ENCODE measurements around the gene EXOC4.

Gene EXOC4

GRCh38 chr7:133510326-133511055 lies 257.6 kb downstream of the EXOC4 start:
- DNase-seq (ENCODE audit: low read depth, low spot score): no peak
- Histone ChIP-seq H3K9ac (ENCODE audit: insufficient read length, low read depth) (no peak overlapping the region), H3K4me1 (ENCODE audit: insufficient read depth, insufficient read length) (no peaks in the 10 kb centered on the region), H3K9me3 (ENCODE audit: insufficient read depth, low read length) (no peaks in the 10 kb centered on the region), H3K36me3 (ENCODE audit: insufficient read depth, insufficient read length, low read length) (no peaks in the 10 kb centered on the region), H3K4me3 (ENCODE audit: insufficient read length, low read depth) (no peak overlapping the region), H3K27me3 (ENCODE audit: insufficient read depth, insufficient read length) (no peaks in the 10 kb centered on the region)
- no peak for TF ChIP-seq ZNF274 (IDR thresholded peaks at IDR 0.05; ENCODE audit: low read depth, low read length)

- no peak overlapping the region for H3K9ac ChIP-seq (ENCODE audit: insufficient read length, low read depth)
- DNase-seq (ENCODE audit: low read depth, low spot score): no peak
- no peaks in the 10 kb centered on the region for H3K9me3 ChIP-seq (ENCODE audit: insufficient read depth, low read length)
- no peaks in the 10 kb centered on the region for H3K4me1 ChIP-seq (ENCODE audit: insufficient read depth, insufficient read length)
- TF ChIP-seq SUZ12 (IDR thresholded peaks at IDR 0.05; ENCODE audit: extremely low read depth, insufficient read depth, insufficient read length) (no peak), YY1 (IDR thresholded peaks at IDR 0.05; ENCODE audit: insufficient read depth, insufficient read length) (no peak), ZNF274 (IDR thresholded peaks at IDR 0.05; ENCODE audit: low read depth, low read length) (no peak)
- H3K4me3 ChIP-seq (ENCODE audit: insufficient read length, low read depth): no peak overlapping the region
- no peaks in the 10 kb centered on the region for H3K36me3 ChIP-seq (ENCODE audit: insufficient read depth, insufficient read length, low read length)
- H3K27me3 ChIP-seq (ENCODE audit: insufficient read depth, insufficient read length): no peaks in the 10 kb centered on the region
Measured at GRCh38 chr7:133511252-133511651, 258.4 kb downstream of the EXOC4 start.

- no peaks in the 10 kb centered on the region for H3K27me3 ChIP-seq (ENCODE audit: insufficient read depth, insufficient read length)
- DNase-seq (ENCODE audit: low read depth, low spot score): no peak
- TF ChIP-seq YY1 (IDR thresholded peaks at IDR 0.05; ENCODE audit: insufficient read depth, insufficient read length) (no peak), ZNF274 (IDR thresholded peaks at IDR 0.05; ENCODE audit: low read depth, low read length) (no peak), SUZ12 (IDR thresholded peaks at IDR 0.05; ENCODE audit: extremely low read depth, insufficient read depth, insufficient read length) (no peak)
- no peaks in the 10 kb centered on the region for H3K9me3 ChIP-seq (ENCODE audit: insufficient read depth, low read length)
- no peak overlapping the region for H3K4me3 ChIP-seq (ENCODE audit: insufficient read length, low read depth)
- H3K9ac ChIP-seq (ENCODE audit: insufficient read length, low read depth): no peak overlapping the region
- H3K36me3 ChIP-seq (ENCODE audit: insufficient read depth, insufficient read length, low read length): no peaks in the 10 kb centered on the region
- H3K4me1 ChIP-seq (ENCODE audit: insufficient read depth, insufficient read length): no peaks in the 10 kb centered on the region
Measured at GRCh38 chr7:133511708-133512107, 258.8 kb downstream of the EXOC4 start.

- Histone ChIP-seq H3K36me3 (ENCODE audit: insufficient read depth, insufficient read length, low read length) (no peaks in the 10 kb centered on the region), H3K4me3 (ENCODE audit: insufficient read length, low read depth) (no peak overlapping the region)
- no peak for DNase-seq (ENCODE audit: low read depth, low spot score)
Measured at GRCh38 chr7:133512560-133512959, 259.7 kb downstream of the EXOC4 start.

GRCh38 chr7:133513608-133514007 lies 260.7 kb downstream of the EXOC4 start:
- Histone ChIP-seq H3K9me3 (ENCODE audit: insufficient read depth, low read length) (no peaks in the 10 kb centered on the region), H3K9ac (ENCODE audit: insufficient read length, low read depth) (no peak overlapping the region), H3K4me3 (ENCODE audit: insufficient read length, low read depth) (no peak overlapping the region), H3K36me3 (ENCODE audit: insufficient read depth, insufficient read length, low read length) (no peaks in the 10 kb centered on the region), H3K4me1 (ENCODE audit: insufficient read depth, insufficient read length) (no peaks in the 10 kb centered on the region), H3K27me3 (ENCODE audit: insufficient read depth, insufficient read length) (no peaks in the 10 kb centered on the region)
- TF ChIP-seq SUZ12 (IDR thresholded peaks at IDR 0.05; ENCODE audit: extremely low read depth, insufficient read depth, insufficient read length): no peak
- TF ChIP-seq ZNF274 (IDR thresholded peaks at IDR 0.05; ENCODE audit: low read depth, low read length): no peak
- TF ChIP-seq YY1 (IDR thresholded peaks at IDR 0.05; ENCODE audit: insufficient read depth, insufficient read length): no peak
- DNase-seq (ENCODE audit: low read depth, low spot score): no peak

More at GRCh38 chr7:133512560-133512959, 259.7 kb downstream of the EXOC4 start:
- no peaks in the 10 kb centered on the region for H3K27me3 ChIP-seq (ENCODE audit: insufficient read depth, insufficient read length)
- no peak overlapping the region for H3K9ac ChIP-seq (ENCODE audit: insufficient read length, low read depth)
- no peaks in the 10 kb centered on the region for H3K4me1 ChIP-seq (ENCODE audit: insufficient read depth, insufficient read length)
- no peak for TF ChIP-seq ZNF274 (IDR thresholded peaks at IDR 0.05; ENCODE audit: low read depth, low read length)
- no peak for TF ChIP-seq SUZ12 (IDR thresholded peaks at IDR 0.05; ENCODE audit: extremely low read depth, insufficient read depth, insufficient read length)
- no peak for TF ChIP-seq YY1 (IDR thresholded peaks at IDR 0.05; ENCODE audit: insufficient read depth, insufficient read length)
- no peaks in the 10 kb centered on the region for H3K9me3 ChIP-seq (ENCODE audit: insufficient read depth, low read length)

GRCh38 chr7:133514551-133514950 lies 261.7 kb downstream of the EXOC4 start:
- H3K4me3 ChIP-seq (ENCODE audit: insufficient read length, low read depth): no peak overlapping the region
- H3K4me1 ChIP-seq (ENCODE audit: insufficient read depth, insufficient read length): no peaks in the 10 kb centered on the region
- H3K9me3 ChIP-seq (ENCODE audit: insufficient read depth, low read length): no peaks in the 10 kb centered on the region
- no peak for TF ChIP-seq SUZ12 (IDR thresholded peaks at IDR 0.05; ENCODE audit: extremely low read depth, insufficient read depth, insufficient read length)
- TF ChIP-seq YY1 (IDR thresholded peaks at IDR 0.05; ENCODE audit: insufficient read depth, insufficient read length): no peak
- no peak for TF ChIP-seq ZNF274 (IDR thresholded peaks at IDR 0.05; ENCODE audit: low read depth, low read length)
- no peak for DNase-seq (ENCODE audit: low read depth, low spot score)
- no peaks in the 10 kb centered on the region for H3K36me3 ChIP-seq (ENCODE audit: insufficient read depth, insufficient read length, low read length)
- H3K9ac ChIP-seq (ENCODE audit: insufficient read length, low read depth): no peak overlapping the region
- H3K27me3 ChIP-seq (ENCODE audit: insufficient read depth, insufficient read length): no peaks in the 10 kb centered on the region

GRCh38 chr7:133517766-133518165 lies 264.9 kb downstream of the EXOC4 start:
- Histone ChIP-seq H3K4me3 (ENCODE audit: insufficient read length, low read depth) (no peak overlapping the region), H3K27me3 (ENCODE audit: insufficient read depth, insufficient read length) (no peaks in the 10 kb centered on the region), H3K36me3 (ENCODE audit: insufficient read depth, insufficient read length, low read length) (no peaks in the 10 kb centered on the region), H3K9me3 (ENCODE audit: insufficient read depth, low read length) (no peaks in the 10 kb centered on the region), H3K4me1 (ENCODE audit: insufficient read depth, insufficient read length) (no peaks in the 10 kb centered on the region), H3K9ac (ENCODE audit: insufficient read length, low read depth) (no peak overlapping the region)
- TF ChIP-seq SUZ12 (IDR thresholded peaks at IDR 0.05; ENCODE audit: extremely low read depth, insufficient read depth, insufficient read length) (no peak), YY1 (IDR thresholded peaks at IDR 0.05; ENCODE audit: insufficient read depth, insufficient read length) (no peak)
- no peak for DNase-seq (ENCODE audit: low read depth, low spot score)

Measured in NT2/D1 (cell line).